DOHH2 (cell line): ENCODE data around the gene LAIR1.

Experiments used
- CTCF ChIP-seq: fragments of 200-600 bp; sonication (generic); IDR thresholded peaks from one replicate; pipeline ENCODE4 v1.5.1; 2014; ENCODE audit warnings: antibody characterized with exemption, mild to moderate bottlenecking, low read depth, low read length; ENCODE audit not compliant: poor library complexity, severe bottlenecking
- EZH2phosphoT487 ChIP-seq: fragments of 200-600 bp; sonication (generic); IDR thresholded peaks from 2 replicates; pipeline ENCODE4 v1.6.1; 2017; ENCODE audit warnings: borderline replicate concordance, mild to moderate bottlenecking, antibody characterized with exemption, low read length, moderate library complexity, mixed read lengths

GRCh38 chr19:54338521-54338920 is 26.2 kb downstream of the LAIR1 start:
- TF ChIP-seq CTCF = no peak
- TF ChIP-seq EZH2phosphoT487 = no peak
